Stimulated activated CD8-positive, alpha-beta memory T cell treated with anti-CD3 and anti-CD28 coated beads, Interleukin-15, amount 100 ng/mL, for 24 hours (primary cell): ENCODE data around the gene RPS25.
"Not testable (repeated sequence)": the region's sequence is repeated elsewhere in the genome, so short reads cannot be mapped to it uniquely, and the experiment has no call there.

Experiments
- DNase-seq: peaks from one replicate; pipeline ENCODE4 v3.0.0-alpha.2; 2020; ENCODE audit warnings: low read depth

RPS25 gene

DNA sequence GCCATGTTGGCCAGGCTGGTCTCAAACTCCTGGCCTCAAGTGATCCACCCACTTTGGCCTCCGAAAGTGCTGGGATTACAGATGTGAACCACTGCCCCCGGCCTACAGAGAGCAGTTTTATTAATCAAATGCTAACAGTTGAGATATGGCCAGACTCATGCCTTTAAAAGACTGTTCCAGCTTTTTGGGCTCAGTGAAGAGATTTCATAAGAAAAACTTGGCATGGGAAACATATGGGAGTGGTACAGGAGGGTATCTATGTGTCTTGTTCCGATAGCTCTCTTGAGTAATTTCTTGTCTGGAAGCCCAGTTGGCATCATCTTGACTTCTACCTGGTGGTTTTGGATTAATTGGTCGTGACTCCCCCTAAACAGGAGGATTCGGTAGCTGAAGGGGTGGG lies 20.7 kb upstream of the RPS25 start:
- DNase-seq, result no peak

- DNase-seq, result no peak
Observed at GRCh38 chr11:119034813-119035212, 16.7 kb upstream of the RPS25 start.

DNA sequence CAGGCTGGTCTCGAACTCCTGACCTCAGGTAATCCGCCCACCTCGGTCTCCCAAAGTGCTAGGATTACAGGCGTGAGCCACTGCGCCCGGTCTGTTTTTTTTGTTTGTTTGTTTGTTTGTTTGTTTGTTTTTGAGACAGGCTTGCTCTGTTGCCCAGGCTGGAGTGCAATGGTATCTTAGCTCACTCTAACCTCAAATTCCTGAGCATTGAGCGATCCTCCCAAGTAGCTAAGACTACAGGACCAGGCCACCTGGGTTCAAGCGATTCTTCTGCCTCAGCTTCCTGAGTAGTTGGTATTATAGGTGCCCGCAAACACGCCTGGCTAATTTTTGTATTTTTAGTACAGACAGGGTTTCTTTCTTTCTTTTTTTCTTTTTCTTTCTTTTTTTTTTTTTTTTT lies 15.3 kb upstream of the RPS25 start:
- DNase-seq, result not testable (repeated sequence)

DNA sequence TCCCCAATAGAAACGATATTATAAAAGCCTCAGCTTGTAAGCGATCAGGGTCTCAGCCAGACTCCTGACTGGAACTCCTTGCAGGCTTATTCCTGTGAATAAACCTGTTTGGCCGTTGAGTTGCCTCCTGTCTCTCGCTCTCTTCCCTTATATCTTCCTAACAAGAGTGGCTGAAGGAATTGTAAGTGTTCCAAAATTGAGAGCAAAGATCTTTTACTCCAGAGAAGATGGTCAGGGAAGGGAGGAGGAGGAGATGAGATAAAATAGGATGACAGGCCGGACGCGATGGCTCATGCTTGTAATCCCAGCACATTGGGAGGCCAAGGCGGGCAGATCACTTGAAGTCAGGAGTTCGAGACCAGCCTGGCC lies 13.8 kb upstream of the RPS25 start:
- DNase-seq, result no peak

DNA sequence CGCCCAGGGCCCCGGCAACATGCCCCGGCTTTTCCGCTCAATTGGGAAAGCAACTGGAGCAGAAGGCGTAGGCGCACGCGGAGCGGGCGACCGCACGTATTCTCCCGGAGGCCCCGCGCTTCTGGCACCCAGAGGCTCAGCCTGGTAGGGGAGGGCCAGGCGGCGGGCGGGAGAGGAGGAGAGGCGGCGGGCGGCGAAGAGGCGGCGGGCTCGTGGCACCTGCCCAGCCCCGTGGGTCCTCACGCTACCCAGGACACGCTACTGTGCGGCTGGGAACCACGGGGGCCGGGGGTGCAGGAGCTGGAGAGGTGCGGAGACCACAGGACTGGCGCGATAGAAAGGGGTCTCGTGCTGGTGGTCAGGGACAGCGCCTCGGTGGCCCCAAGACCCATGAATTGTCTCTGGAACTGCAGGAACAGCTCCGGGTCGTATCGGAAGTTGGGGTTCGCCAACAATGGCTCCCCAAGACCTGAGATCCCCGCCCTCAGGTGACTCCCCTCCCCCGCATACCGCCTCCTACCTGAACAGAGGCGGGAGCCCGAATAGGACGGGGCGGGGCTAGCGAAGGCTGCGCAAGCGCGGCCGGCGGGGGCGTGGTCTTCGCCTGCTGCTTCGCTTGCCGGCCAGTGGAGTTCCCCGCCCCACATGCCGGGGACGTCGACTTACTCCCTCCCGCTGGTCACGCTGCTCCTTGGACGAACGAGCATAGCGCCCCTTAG lies 12.3 kb upstream of the RPS25 start, which contains the start of gene SLC37A4:
Gene SLC37A4 (minus strand): TSS at position 549 of the 719 bp plus-strand sequence.
- peak; percentile 100 for DNase-seq

DNA sequence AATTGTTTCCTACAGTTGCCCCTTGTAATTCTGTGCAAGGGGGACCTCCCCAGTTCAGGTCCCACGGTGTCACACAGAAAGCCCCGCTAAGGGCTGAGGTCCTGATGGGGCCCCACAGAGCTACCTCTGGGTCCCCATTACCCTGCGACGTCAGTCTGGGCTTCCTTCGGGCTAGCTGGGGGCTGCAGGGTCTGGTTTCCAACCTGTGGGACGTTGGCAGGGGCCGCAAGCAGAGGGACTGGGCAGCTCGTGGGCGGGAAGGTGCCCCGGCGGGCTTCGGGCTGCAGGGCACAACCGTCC lies 11.8 kb upstream of the RPS25 start:
- DNase-seq, result no peak

DNA sequence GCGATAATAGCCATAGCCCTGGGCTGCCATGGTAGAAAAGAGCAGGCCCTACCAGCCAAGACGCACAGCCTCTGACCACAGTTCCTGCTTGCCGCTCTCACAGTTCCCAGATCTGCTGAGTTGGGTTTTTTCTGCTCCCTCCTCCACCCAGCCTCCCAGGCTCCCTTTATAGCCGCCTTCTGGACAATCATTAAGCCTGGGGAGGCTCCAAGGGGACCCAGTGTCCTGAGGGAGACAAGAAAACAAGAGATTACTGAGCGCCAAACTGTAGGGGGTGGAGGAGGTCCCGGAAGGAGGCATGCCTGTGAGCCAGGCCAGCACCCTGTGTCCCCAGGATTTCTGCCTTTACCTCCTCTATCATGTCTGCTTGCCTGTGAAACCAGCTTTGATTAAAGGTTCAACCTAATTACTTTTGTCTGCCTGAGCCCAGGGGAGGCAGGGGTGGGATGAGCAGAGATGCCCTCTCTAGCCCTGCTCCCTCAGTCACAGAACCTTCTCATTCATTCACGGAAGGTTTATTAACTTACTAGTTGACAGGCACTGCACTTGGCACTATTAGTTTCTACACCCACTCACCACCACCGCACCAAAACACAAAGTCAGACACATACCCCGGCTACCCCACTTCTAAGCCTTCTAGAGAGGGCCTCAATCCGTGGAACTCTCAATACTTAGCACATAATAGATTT lies 11.3 kb upstream of the RPS25 start:
- no peak for DNase-seq

DNA sequence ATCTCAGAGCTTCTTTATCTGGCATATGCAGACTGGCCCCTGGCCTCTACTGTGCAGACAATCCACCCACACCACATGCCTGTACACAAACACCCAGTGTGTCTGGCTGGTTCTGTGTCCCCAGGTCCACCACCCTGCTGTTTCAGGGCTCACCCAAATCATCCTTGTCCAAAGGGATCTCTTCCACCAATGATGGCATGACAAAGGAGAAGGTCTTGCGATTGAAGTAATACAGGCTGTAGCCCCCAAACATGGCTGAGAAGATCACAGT lies 10.9 kb upstream of the RPS25 start:
- DNase-seq, result no peak

GRCh38 chr11:119028346-119029068 lies 10.4 kb upstream of the RPS25 start:
- no peak for DNase-seq

DNA sequence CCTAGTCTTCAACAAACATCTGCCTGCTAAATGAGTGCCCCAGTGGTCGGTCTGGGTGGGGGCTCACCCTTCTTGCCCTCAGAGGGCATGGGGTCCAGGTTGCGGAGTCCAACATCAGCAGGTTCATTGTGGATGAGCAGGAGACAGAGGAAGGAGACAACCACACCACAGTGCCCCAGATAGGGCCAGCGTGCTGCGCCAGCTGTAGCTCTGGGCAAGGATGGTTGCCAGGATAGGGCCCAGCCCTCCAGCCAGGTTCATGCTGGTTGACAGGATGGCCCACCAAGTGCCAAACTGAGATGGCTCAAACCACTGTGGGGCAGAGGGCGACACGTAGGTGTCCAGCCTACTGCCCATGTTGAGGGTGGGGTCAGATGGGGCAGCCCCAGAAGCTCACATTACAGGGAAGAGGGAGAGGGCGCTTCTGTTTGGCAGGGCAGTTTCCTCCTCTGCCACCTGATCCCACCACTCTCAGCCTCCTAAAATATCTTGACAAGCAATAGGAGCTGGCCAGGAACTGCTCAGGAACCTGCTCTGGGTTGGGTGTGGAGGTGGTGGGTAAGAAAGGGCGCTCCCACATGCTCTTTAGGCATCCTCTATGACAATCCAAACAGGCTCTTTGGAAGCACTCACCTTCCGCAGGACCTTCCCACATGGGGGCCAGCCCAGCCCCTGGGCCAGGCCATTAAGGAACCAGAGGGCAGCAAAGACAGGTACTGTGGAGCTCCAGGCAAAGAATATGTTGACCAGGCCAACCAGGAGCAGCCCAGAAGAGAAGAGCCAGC lies 9.6 kb upstream of the RPS25 start:
- no peak for DNase-seq

GRCh38 chr11:119026970-119027369 lies 8.8 kb upstream of the RPS25 start:
- no peak for DNase-seq

DNA sequence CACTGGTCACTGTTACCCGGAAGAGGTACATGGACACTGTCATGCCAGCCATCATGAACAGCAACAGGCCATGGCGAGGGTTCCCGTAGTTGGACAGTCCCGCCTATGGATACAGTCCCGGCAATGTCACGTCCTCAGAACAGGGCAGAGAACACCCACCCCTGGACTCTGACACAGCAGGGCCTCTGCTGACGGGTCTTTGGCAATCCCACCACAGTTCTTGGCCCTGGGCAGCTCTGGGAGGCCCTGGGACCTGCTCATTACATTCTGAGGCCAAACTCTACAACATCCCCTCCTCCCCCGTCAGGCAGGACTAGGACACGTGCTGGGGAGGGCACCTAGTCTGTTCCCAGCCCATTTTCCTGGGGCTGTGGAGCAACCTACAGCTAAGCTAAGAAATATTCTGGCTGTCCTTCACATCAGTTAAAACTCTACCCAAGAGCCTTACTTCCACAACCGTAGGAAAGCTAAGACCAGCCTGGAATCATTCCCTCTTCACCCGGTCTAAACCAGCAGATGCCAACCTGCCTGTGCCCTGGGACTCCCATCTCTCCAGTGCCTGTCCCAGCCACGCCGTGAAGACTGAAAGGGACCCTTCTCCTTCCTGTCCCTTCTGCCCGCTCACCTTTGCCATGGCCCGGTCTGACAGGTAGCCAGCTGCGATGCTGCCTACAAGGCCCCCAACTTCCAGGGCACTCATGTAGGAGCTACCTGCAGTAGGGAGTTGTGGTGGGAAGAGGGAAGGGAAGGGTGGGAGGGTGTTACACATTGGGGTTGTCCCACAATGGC lies 8.0 kb upstream of the RPS25 start:
- DNase-seq, result no peak

GRCh38 chr11:119025541-119025940 lies 7.4 kb upstream of the RPS25 start:
- DNase-seq, result no peak

DNA sequence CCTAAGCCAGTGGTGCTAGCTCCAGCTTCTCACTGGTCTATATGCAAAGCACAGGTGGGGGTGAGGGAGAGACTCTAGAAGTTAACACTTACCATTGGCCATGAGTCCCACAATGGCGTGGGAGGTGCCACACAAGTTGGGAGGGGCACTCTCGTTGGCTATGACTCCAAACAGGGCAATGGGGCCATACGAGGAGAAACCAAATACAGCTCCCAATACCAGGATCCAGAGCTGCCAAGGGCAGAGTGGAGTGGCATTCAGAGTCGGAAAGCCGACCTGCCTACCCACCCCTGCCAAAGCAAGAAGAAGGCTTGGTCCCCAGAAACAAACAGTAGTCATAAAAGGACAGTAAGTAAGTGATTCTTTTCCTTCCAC lies 6.9 kb upstream of the RPS25 start:
- no peak for DNase-seq

DNA sequence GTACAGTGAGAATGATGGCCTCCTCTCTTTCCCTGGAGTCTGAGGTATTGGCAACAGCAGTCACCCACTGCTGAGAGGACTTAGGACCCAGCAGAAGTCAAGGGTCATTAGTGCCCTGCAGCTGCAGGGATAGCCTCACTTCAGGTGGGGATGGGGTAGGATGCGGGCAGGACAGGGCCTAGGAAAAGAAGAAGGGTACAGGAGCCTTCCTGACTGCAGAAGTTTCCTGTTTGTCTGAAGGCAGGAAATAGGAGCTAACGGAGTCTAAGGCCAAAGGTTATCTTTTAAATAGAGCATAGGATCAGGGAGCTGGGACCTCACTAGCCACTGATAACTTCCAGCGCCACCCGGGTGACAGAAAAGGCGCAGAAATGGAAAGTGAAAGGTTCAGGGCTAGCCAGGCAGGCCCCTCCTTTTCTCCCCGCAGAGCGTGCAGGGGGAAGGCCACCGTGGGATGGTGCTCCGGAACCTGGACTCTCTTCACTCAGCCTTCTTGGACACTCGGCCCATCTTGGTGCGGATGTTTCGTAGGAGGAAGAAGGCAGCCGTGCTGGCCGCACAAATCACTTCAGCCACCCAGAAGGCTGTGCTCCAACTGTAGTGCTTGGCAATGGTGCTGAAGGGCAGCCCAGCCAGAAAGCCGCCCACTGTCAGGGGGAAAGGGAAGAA lies 6.4 kb upstream of the RPS25 start:
- no peak for DNase-seq

GRCh38 chr11:119023741-119024140 lies 5.6 kb upstream of the RPS25 start:
- no peak for DNase-seq

- no peak for DNase-seq
Observed at GRCh38 chr11:119021631-119022030, 3.5 kb upstream of the RPS25 start.

DNA sequence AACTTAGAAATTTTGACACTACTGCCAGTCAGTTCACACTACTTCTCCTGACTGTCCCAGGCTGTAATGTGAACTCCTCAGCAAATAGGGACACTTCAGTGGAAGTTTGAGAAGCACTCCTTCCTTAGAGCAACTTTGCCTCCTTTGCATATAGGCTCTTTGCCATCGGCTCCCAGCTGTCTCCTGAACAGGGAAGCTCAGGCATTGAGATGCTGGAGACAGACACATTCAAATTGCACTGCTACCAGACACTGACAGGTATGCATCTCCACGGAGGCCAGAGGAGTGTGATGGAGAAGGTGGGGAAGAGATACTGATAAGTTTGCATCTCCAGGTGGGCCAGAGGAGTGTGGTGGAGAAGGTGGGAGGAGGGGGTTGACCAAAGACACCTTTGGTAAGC lies 1.9 kb upstream of the RPS25 start:
- no peak for DNase-seq

- DNase-seq, result not testable (repeated sequence)
Observed at GRCh38 chr11:119017377-119017776, 766 bp downstream of the RPS25 start.

DNA sequence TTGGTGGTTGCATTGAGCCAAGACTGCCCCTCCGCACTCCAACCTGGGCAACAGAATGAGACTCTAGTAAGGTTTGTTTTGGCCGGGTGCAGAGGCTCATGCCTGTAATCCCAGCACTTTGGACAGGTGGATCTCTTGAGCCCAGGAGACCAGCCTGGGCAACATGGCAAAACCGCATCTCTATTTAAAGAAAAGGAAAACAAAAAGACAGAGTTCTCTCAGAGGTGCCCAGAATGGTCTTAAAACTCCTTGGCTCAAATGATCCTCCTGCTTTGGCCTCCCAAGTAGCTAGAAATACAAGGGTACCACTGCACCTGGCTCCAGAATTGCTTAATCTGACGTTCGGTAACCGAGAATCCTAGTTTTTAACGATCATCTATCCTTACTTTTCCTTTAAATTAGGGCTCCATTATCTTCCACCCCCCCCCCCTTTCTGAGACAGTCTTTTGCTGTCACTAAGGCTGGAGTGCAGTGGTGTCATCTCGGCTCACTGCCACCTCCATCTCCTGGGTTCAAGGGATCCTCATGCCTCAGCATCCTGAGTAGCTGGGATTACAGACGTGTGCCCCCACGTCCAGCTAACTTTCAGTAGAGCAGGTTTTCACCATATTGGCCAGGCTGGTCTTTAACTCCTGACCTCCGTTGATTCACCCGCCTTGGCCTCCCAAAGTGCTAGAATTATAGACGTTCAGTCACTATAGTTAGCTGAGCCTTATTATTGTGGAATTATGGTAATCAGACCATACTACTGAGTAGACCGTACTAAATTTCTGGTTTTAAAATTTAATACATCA lies 1.7 kb downstream of the RPS25 start:
- DNase-seq, result no peak
